ENCODE measurements around the gene TMEM258.

Gene TMEM258

GRCh38 chr11:61817471-61818202, 25.2 kb upstream of the TMEM258 start:
- Histone ChIP-seq H3K36me3 (ENCODE audit: control insufficient read depth, insufficient read depth, low read length) (peaks cover 14% of the 10 kb centered on the region), H3K4me1 (ENCODE audit: control insufficient read depth, insufficient read depth, low read length) (peaks cover 12% of the 10 kb centered on the region), H3K4me3 (ENCODE audit: low read depth, low read length) (peak overlapping the region; percentile 76), H3K9ac (ENCODE audit: low read depth, low read length) (peak overlapping the region; percentile 71), H3K27ac (ENCODE audit: low read depth, low read length) (peak overlapping the region; percentile 98), H3K9me3 (ENCODE audit: control insufficient read depth, insufficient read depth, low read length) (no peaks in the 10 kb centered on the region), H3K27me3 (ENCODE audit: control insufficient read depth, insufficient read depth, low read length) (no peaks in the 10 kb centered on the region)

GRCh38 chr11:61816736-61817455, 24.5 kb upstream of the TMEM258 start, which contains the start of gene FADS1:
FADS1 (minus strand) TSS chr11:61817003; CDS start chr11:61816929, 74 bp downstream.
- Histone ChIP-seq H3K4me1 (ENCODE audit: control insufficient read depth, insufficient read depth, low read length) (peaks cover 12% of the 10 kb centered on the region), H3K36me3 (ENCODE audit: control insufficient read depth, insufficient read depth, low read length) (peaks cover 21% of the 10 kb centered on the region), H3K9me3 (ENCODE audit: control insufficient read depth, insufficient read depth, low read length) (no peaks in the 10 kb centered on the region), H3K4me3 (ENCODE audit: low read depth, low read length) (peak within 1 kb of the TSS; percentile 76), H3K27me3 (ENCODE audit: control insufficient read depth, insufficient read depth, low read length) (no peaks in the 10 kb centered on the region), H3K27ac (ENCODE audit: low read depth, low read length) (peak within 1 kb of the TSS; percentile 98), H3K9ac (ENCODE audit: low read depth, low read length) (peak within 1 kb of the TSS; percentile 86)

GRCh38 chr11:61815790-61816735, 23.7 kb upstream of the TMEM258 start:
- peaks cover 29% of the 10 kb centered on the region for H3K36me3 ChIP-seq (ENCODE audit: control insufficient read depth, insufficient read depth, low read length)
- H3K4me3 ChIP-seq (ENCODE audit: low read depth, low read length), result peak overlapping the region; percentile 76
- H3K4me1 ChIP-seq (ENCODE audit: control insufficient read depth, insufficient read depth, low read length), result peaks cover 12% of the 10 kb centered on the region
- H3K9me3 ChIP-seq (ENCODE audit: control insufficient read depth, insufficient read depth, low read length), result no peaks in the 10 kb centered on the region
- peak overlapping the region; percentile 86 for H3K9ac ChIP-seq (ENCODE audit: low read depth, low read length)
- H3K27me3 ChIP-seq (ENCODE audit: control insufficient read depth, insufficient read depth, low read length), result no peaks in the 10 kb centered on the region
- H3K27ac ChIP-seq (ENCODE audit: low read depth, low read length), result peak overlapping the region; percentile 98

GRCh38 chr11:61814958-61815789, 22.8 kb upstream of the TMEM258 start:
- Histone ChIP-seq H3K9ac (ENCODE audit: low read depth, low read length) (peak overlapping the region; percentile 86), H3K27me3 (ENCODE audit: control insufficient read depth, insufficient read depth, low read length) (no peaks in the 10 kb centered on the region), H3K27ac (ENCODE audit: low read depth, low read length) (peak overlapping the region; percentile 98), H3K9me3 (ENCODE audit: control insufficient read depth, insufficient read depth, low read length) (no peaks in the 10 kb centered on the region), H3K4me3 (ENCODE audit: low read depth, low read length) (peak overlapping the region; percentile 76), H3K4me1 (ENCODE audit: control insufficient read depth, insufficient read depth, low read length) (peaks cover 12% of the 10 kb centered on the region), H3K36me3 (ENCODE audit: control insufficient read depth, insufficient read depth, low read length) (peaks cover 38% of the 10 kb centered on the region)

- peak overlapping the region; percentile 98 for H3K27ac ChIP-seq (ENCODE audit: low read depth, low read length)
- peak overlapping the region; percentile 76 for H3K4me3 ChIP-seq (ENCODE audit: low read depth, low read length)
- peaks cover 12% of the 10 kb centered on the region for H3K4me1 ChIP-seq (ENCODE audit: control insufficient read depth, insufficient read depth, low read length)
- no peaks in the 10 kb centered on the region for H3K9me3 ChIP-seq (ENCODE audit: control insufficient read depth, insufficient read depth, low read length)
- H3K36me3 ChIP-seq (ENCODE audit: control insufficient read depth, insufficient read depth, low read length), result peaks cover 45% of the 10 kb centered on the region
- no peaks in the 10 kb centered on the region for H3K27me3 ChIP-seq (ENCODE audit: control insufficient read depth, insufficient read depth, low read length)
- H3K9ac ChIP-seq (ENCODE audit: low read depth, low read length), result peak overlapping the region; percentile 41
These were observed 22.0 kb upstream of the TMEM258 start for GRCh38 chr11:61814247-61814957.

- Histone ChIP-seq H3K27ac (ENCODE audit: low read depth, low read length) (no peak overlapping the region), H3K9me3 (ENCODE audit: control insufficient read depth, insufficient read depth, low read length) (no peaks in the 10 kb centered on the region), H3K4me3 (ENCODE audit: low read depth, low read length) (no peak overlapping the region), H3K4me1 (ENCODE audit: control insufficient read depth, insufficient read depth, low read length) (peaks cover 7% of the 10 kb centered on the region), H3K27me3 (ENCODE audit: control insufficient read depth, insufficient read depth, low read length) (no peaks in the 10 kb centered on the region), H3K36me3 (ENCODE audit: control insufficient read depth, insufficient read depth, low read length) (peaks cover 61% of the 10 kb centered on the region), H3K9ac (ENCODE audit: low read depth, low read length) (no peak overlapping the region)
These were observed 20.5 kb upstream of the TMEM258 start for GRCh38 chr11:61812736-61813411.

GRCh38 chr11:61811831-61812230, 19.4 kb upstream of the TMEM258 start:
- Histone ChIP-seq H3K36me3 (ENCODE audit: control insufficient read depth, insufficient read depth, low read length) (peaks cover 70% of the 10 kb centered on the region), H3K27ac (ENCODE audit: low read depth, low read length) (no peak overlapping the region), H3K4me1 (ENCODE audit: control insufficient read depth, insufficient read depth, low read length) (peaks cover 3% of the 10 kb centered on the region; the same call in 1 of the 2 replicates), H3K4me3 (ENCODE audit: low read depth, low read length) (no peak overlapping the region), H3K9ac (ENCODE audit: low read depth, low read length) (no peak overlapping the region), H3K27me3 (ENCODE audit: control insufficient read depth, insufficient read depth, low read length) (no peaks in the 10 kb centered on the region), H3K9me3 (ENCODE audit: control insufficient read depth, insufficient read depth, low read length) (no peaks in the 10 kb centered on the region)

GRCh38 chr11:61810671-61811175, 18.3 kb upstream of the TMEM258 start:
- Histone ChIP-seq H3K4me1 (ENCODE audit: control insufficient read depth, insufficient read depth, low read length) (peaks cover 3% of the 10 kb centered on the region; the same call in 1 of the 2 replicates), H3K27ac (ENCODE audit: low read depth, low read length) (no peak overlapping the region), H3K36me3 (ENCODE audit: control insufficient read depth, insufficient read depth, low read length) (peaks cover 78% of the 10 kb centered on the region), H3K9ac (ENCODE audit: low read depth, low read length) (no peak overlapping the region), H3K9me3 (ENCODE audit: control insufficient read depth, insufficient read depth, low read length) (no peaks in the 10 kb centered on the region), H3K4me3 (ENCODE audit: low read depth, low read length) (no peak overlapping the region), H3K27me3 (ENCODE audit: control insufficient read depth, insufficient read depth, low read length) (no peaks in the 10 kb centered on the region)

GRCh38 chr11:61806785-61807184, 14.4 kb upstream of the TMEM258 start:
- Histone ChIP-seq H3K9ac (ENCODE audit: low read depth, low read length) (no peak overlapping the region), H3K4me3 (ENCODE audit: low read depth, low read length) (no peak overlapping the region), H3K36me3 (ENCODE audit: control insufficient read depth, insufficient read depth, low read length) (peaks cover 95% of the 10 kb centered on the region), H3K27ac (ENCODE audit: low read depth, low read length) (no peak overlapping the region), H3K9me3 (ENCODE audit: control insufficient read depth, insufficient read depth, low read length) (no peaks in the 10 kb centered on the region), H3K27me3 (ENCODE audit: control insufficient read depth, insufficient read depth, low read length) (no peaks in the 10 kb centered on the region), H3K4me1 (ENCODE audit: control insufficient read depth, insufficient read depth, low read length) (no peaks in the 10 kb centered on the region)

All from HUES48 (cell line).